Measurements from ENCODE around the gene MICU1. TPM values are rescaled to one million over a fixed set of nuclear protein-coding genes. Genes with fewer than 3 reads are reported as not detected.

The MICU1 gene
- total and polyA plus RNA-seq, 2 of the 13 experiments (the other 11 are each of a cell fraction or from before 2014, with no cell fraction given): 32.5 to 56.1 TPM

- no peak; the same call in 1 of the 2 replicates for TF ChIP-seq SSRP1 (CRISPR knock-in tag; IDR thresholded peaks at IDR 0.05)
- TF ChIP-seq PAXIP1 (CRISPR knock-in tag; conservative IDR thresholded peaks at IDR 0.05): peak; percentile 59; the same call in 1 of the 2 replicates
- no peak for TF ChIP-seq NAIF1 (CRISPR knock-in tag; IDR thresholded peaks at IDR 0.05; ENCODE audit: borderline replicate concordance)
- TF ChIP-seq ZFAT (CRISPR knock-in tag; conservative IDR thresholded peaks at IDR 0.05): no peak
- no peak for TF ChIP-seq NFAT5 (CRISPR knock-in tag; IDR thresholded peaks at IDR 0.05)
- TF ChIP-seq FUBP1 (CRISPR knock-in tag; IDR thresholded peaks at IDR 0.05; ENCODE audit: borderline replicate concordance): no peak; the same call in 1 of the 2 replicates
- TF ChIP-seq TFAP4 (IDR thresholded peaks at IDR 0.05; ENCODE audit: borderline replicate concordance, low read depth): peak; percentile 56; the same call in 1 of the 2 replicates
- TF ChIP-seq ZNF746 (CRISPR knock-in tag; IDR thresholded peaks at IDR 0.05): peak; percentile 83
- TF ChIP-seq PRMT3 (CRISPR knock-in tag; IDR thresholded peaks at IDR 0.05; ENCODE audit: borderline replicate concordance, low read depth): no peak
- no peak for TF ChIP-seq CEBPB (IDR thresholded peaks at IDR 0.05; ENCODE audit: borderline replicate concordance, low read depth, low read length)
- no peak for TF ChIP-seq ZSCAN5A (CRISPR knock-in tag; IDR thresholded peaks at IDR 0.05; ENCODE audit: borderline replicate concordance)
- no peak for TF ChIP-seq ZBTB26 (CRISPR knock-in tag; IDR thresholded peaks at IDR 0.05; ENCODE audit: borderline replicate concordance)
Observed at GRCh38 chr10:72331575-72332422, 294.1 kb downstream of the MICU1 start (continued).

Measured in HepG2 (cell line).